ENCODE results near the gene IRGC.

DNA sequence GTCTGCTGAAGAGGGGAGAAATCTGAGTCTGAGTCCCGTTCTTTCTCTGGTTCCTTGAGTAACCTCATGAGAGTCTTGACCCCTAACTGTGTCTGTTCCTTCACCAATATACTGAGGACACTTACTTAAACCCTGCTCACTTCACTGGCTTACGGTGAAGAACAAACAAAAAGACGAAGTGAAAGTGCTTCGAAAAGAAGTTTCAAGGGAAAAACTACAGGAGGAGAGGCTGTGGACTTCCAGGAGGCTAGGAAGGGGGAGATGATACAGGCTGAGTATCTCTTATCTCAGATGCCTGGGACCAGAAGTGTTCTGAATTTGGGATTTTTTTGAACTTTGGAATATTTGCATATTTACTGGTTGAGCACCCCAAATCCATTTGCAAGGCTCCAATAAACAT lies 32.8 kb downstream of the IRGC start:
- TF ChIP-seq, protein P1, sequence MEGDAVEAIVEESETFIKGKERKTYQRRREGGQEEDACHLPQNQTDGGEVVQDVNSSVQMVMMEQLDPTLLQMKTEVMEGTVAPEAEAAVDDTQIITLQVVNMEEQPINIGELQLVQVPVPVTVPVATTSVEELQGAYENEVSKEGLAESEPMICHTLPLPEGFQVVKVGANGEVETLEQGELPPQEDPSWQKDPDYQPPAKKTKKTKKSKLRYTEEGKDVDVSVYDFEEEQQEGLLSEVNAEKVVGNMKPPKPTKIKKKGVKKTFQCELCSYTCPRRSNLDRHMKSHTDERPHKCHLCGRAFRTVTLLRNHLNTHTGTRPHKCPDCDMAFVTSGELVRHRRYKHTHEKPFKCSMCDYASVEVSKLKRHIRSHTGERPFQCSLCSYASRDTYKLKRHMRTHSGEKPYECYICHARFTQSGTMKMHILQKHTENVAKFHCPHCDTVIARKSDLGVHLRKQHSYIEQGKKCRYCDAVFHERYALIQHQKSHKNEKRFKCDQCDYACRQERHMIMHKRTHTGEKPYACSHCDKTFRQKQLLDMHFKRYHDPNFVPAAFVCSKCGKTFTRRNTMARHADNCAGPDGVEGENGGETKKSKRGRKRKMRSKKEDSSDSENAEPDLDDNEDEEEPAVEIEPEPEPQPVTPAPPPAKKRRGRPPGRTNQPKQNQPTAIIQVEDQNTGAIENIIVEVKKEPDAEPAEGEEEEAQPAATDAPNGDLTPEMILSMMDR (conservative IDR thresholded peaks at IDR 0.05 in 1 of 2, IDR thresholded peaks at IDR 0.05 in 1 of 2; ENCODE audit: extremely low read depth in 1 of 2, insufficient read depth in 1 of 2, low read depth in 1 of 2, low read length in 2 of 2): no peak
- TF ChIP-seq EZH2 (IDR thresholded peaks at IDR 0.05; ENCODE audit: borderline replicate concordance, low read length): no peak

All from mammary epithelial cell (primary cell).